ENCODE measurements around the gene GRIK3.

Gene GRIK3

GRCh38 chr1:36869054-36869453 lies 165.3 kb downstream of the GRIK3 start:
- TF ChIP-seq, protein P1, sequence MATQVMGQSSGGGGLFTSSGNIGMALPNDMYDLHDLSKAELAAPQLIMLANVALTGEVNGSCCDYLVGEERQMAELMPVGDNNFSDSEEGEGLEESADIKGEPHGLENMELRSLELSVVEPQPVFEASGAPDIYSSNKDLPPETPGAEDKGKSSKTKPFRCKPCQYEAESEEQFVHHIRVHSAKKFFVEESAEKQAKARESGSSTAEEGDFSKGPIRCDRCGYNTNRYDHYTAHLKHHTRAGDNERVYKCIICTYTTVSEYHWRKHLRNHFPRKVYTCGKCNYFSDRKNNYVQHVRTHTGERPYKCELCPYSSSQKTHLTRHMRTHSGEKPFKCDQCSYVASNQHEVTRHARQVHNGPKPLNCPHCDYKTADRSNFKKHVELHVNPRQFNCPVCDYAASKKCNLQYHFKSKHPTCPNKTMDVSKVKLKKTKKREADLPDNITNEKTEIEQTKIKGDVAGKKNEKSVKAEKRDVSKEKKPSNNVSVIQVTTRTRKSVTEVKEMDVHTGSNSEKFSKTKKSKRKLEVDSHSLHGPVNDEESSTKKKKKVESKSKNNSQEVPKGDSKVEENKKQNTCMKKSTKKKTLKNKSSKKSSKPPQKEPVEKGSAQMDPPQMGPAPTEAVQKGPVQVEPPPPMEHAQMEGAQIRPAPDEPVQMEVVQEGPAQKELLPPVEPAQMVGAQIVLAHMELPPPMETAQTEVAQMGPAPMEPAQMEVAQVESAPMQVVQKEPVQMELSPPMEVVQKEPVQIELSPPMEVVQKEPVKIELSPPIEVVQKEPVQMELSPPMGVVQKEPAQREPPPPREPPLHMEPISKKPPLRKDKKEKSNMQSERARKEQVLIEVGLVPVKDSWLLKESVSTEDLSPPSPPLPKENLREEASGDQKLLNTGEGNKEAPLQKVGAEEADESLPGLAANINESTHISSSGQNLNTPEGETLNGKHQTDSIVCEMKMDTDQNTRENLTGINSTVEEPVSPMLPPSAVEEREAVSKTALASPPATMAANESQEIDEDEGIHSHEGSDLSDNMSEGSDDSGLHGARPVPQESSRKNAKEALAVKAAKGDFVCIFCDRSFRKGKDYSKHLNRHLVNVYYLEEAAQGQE (IDR thresholded peaks at IDR 0.05; ENCODE audit: low read depth), result no peak
- TF ChIP-seq RAD21 (IDR thresholded peaks at IDR 0.05; ENCODE audit: low read depth), result no peak
- TF ChIP-seq EGR1 (IDR thresholded peaks at IDR 0.05), result no peak
- no peak for TF ChIP-seq ZBTB7A (IDR thresholded peaks at IDR 0.05; ENCODE audit: low read depth)
- no peak for TF ChIP-seq NFIC (IDR thresholded peaks at IDR 0.05)
- no peak for TF ChIP-seq TAF1 (IDR thresholded peaks at IDR 0.05; ENCODE audit: low read depth)
- no peak for TF ChIP-seq EP300 (IDR thresholded peaks at IDR 0.05; ENCODE audit: borderline replicate concordance)
- no peak for TF ChIP-seq CREB1 (IDR thresholded peaks at IDR 0.05; ENCODE audit: low read depth)
- no peak for TF ChIP-seq TCF12 (IDR thresholded peaks at IDR 0.05; ENCODE audit: low read depth)
- no peak for TF ChIP-seq YY1 (IDR thresholded peaks at IDR 0.05; ENCODE audit: low read depth)
- TF ChIP-seq CEBPB (IDR thresholded peaks at IDR 0.05), result no peak
- TF ChIP-seq FOXM1 (IDR thresholded peaks at IDR 0.05; ENCODE audit: borderline replicate concordance, low read depth), result no peak
- no peak for TF ChIP-seq TEAD4 (IDR thresholded peaks at IDR 0.05)
- TF ChIP-seq, protein P2, sequence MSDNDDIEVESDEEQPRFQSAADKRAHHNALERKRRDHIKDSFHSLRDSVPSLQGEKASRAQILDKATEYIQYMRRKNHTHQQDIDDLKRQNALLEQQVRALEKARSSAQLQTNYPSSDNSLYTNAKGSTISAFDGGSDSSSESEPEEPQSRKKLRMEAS (IDR thresholded peaks at IDR 0.05), result no peak
- TF ChIP-seq, protein P3, sequence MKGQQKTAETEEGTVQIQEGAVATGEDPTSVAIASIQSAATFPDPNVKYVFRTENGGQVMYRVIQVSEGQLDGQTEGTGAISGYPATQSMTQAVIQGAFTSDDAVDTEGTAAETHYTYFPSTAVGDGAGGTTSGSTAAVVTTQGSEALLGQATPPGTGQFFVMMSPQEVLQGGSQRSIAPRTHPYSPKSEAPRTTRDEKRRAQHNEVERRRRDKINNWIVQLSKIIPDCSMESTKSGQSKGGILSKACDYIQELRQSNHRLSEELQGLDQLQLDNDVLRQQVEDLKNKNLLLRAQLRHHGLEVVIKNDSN (IDR thresholded peaks at IDR 0.05), result no peak

DNA sequence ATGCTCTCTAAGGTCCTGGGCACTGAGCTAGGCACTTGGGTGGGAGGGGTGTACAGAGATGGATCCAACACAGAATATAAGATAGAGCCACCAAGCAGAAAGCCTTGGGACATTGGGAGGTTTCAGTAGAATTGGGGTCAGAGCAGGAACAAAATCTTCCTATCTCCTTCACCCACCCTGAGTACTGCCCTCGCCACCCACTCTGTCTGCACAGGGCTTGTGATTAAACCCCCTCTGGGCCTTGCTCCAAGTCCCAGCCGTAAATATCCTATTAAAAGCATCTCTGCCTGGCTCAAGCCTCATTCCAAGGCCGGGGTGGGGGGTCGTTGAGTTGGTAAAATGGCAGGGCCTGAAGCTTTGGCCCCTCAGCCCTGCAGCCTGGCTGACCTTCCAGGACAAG lies 166.7 kb downstream of the GRIK3 start:
- TF ChIP-seq FOXM1 (IDR thresholded peaks at IDR 0.05; ENCODE audit: borderline replicate concordance, low read depth), result no peak
- no peak for TF ChIP-seq EGR1 (IDR thresholded peaks at IDR 0.05)
- TF ChIP-seq, protein P2 (IDR thresholded peaks at IDR 0.05), result no peak
- TF ChIP-seq, protein P3 (IDR thresholded peaks at IDR 0.05), result no peak
- TF ChIP-seq TCF12 (IDR thresholded peaks at IDR 0.05; ENCODE audit: low read depth), result no peak
- TF ChIP-seq EP300 (IDR thresholded peaks at IDR 0.05; ENCODE audit: borderline replicate concordance), result no peak
- no peak for TF ChIP-seq ZBTB7A (IDR thresholded peaks at IDR 0.05; ENCODE audit: low read depth)
- TF ChIP-seq RAD21 (IDR thresholded peaks at IDR 0.05; ENCODE audit: low read depth), result no peak

GRCh38 chr1:36866169-36866814 lies 168.0 kb downstream of the GRIK3 start:
- TF ChIP-seq, protein P1 (IDR thresholded peaks at IDR 0.05; ENCODE audit: low read depth), result peak; percentile 66
- TF ChIP-seq NFIC (IDR thresholded peaks at IDR 0.05), result no peak

DNA sequence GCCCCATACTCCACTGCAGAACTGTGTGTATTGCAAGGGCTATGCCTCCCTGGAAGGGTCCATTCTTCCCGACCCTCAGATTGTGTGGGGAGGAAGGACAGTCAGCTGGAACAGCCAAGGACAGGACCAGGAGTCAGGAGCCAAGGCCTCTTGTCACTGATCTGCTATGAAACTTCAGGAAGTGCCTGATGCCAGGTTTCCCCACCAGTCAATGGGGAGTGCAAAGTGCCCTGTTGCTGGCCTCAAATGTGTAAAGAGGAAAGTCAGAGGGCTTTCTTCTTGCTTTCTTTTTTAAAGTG lies 168.8 kb downstream of the GRIK3 start:
- TF ChIP-seq, protein P1 (IDR thresholded peaks at IDR 0.05; ENCODE audit: low read depth), result no peak
- TF ChIP-seq EP300 (IDR thresholded peaks at IDR 0.05; ENCODE audit: borderline replicate concordance) (no peak), FOXM1 (IDR thresholded peaks at IDR 0.05; ENCODE audit: borderline replicate concordance, low read depth) (no peak), NFIC (IDR thresholded peaks at IDR 0.05) (no peak), TAF1 (IDR thresholded peaks at IDR 0.05; ENCODE audit: low read depth) (no peak), TCF12 (IDR thresholded peaks at IDR 0.05; ENCODE audit: low read depth) (no peak), ZBTB7A (IDR thresholded peaks at IDR 0.05; ENCODE audit: low read depth) (no peak), EGR1 (IDR thresholded peaks at IDR 0.05) (no peak), CEBPB (IDR thresholded peaks at IDR 0.05) (no peak), RAD21 (IDR thresholded peaks at IDR 0.05; ENCODE audit: low read depth) (no peak), CREB1 (IDR thresholded peaks at IDR 0.05; ENCODE audit: low read depth) (no peak)
- TF ChIP-seq, protein P3 (IDR thresholded peaks at IDR 0.05), result no peak
- TF ChIP-seq, protein P2 (IDR thresholded peaks at IDR 0.05), result no peak
